ENCODE results near the gene C2CD5. TPM values are rescaled to one million over a fixed set of nuclear protein-coding genes. Genes with fewer than 3 reads are reported as not detected.

The C2CD5 gene
- total RNA-seq, 1 experiment from 2014 or later, result 35.4 TPM

DNA sequence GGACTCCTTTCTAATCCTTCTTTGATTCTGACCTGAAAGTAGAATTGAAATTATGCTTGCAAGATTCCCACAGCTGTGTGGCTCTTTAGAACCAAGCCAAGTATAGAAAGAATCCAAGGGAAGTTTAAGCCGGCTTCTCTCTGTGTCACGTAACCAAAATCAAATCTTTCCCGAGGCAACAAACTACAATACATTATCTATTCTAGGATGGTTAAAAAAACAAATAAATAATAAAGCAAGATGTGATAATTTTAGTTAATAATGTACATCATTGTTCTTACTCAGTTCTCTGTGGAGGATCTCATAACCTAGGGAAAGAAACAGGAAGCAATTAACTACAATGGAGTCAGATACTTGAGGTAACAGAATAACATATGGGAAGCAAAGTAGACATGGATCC is 131.8 kb downstream of the C2CD5 start:
- TF ChIP-seq, protein P1, sequence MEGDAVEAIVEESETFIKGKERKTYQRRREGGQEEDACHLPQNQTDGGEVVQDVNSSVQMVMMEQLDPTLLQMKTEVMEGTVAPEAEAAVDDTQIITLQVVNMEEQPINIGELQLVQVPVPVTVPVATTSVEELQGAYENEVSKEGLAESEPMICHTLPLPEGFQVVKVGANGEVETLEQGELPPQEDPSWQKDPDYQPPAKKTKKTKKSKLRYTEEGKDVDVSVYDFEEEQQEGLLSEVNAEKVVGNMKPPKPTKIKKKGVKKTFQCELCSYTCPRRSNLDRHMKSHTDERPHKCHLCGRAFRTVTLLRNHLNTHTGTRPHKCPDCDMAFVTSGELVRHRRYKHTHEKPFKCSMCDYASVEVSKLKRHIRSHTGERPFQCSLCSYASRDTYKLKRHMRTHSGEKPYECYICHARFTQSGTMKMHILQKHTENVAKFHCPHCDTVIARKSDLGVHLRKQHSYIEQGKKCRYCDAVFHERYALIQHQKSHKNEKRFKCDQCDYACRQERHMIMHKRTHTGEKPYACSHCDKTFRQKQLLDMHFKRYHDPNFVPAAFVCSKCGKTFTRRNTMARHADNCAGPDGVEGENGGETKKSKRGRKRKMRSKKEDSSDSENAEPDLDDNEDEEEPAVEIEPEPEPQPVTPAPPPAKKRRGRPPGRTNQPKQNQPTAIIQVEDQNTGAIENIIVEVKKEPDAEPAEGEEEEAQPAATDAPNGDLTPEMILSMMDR (conservative IDR thresholded peaks at IDR 0.05), result no peak
- no peak overlapping the region for H3K27ac Mint-ChIP-seq
- H2BK5ac ChIP-seq (ENCODE audit: insufficient read length, low read length), result no peak overlapping the region
- no peaks in the 10 kb centered on the region for H3K36me3 Mint-ChIP-seq (ENCODE audit: insufficient read depth in 1 of 3, low read depth in 3 of 3)
- no peak overlapping the region for H3K18ac ChIP-seq (ENCODE audit: insufficient read length, low read depth, low read length)
- H3K9me3 Mint-ChIP-seq, result no peaks in the 10 kb centered on the region
- H4K91ac ChIP-seq (ENCODE audit: insufficient read length, low read depth, low read length), result no peak overlapping the region
- H3K56ac ChIP-seq (ENCODE audit: insufficient read length, low read depth, low read length), result no peak overlapping the region
- H2AFZ ChIP-seq (ENCODE audit: low read length), result no peak overlapping the region
- H3K14ac ChIP-seq (ENCODE audit: insufficient read depth, low read length), result no peak overlapping the region
- H3K4ac ChIP-seq (ENCODE audit: low read depth, low read length), result no peak overlapping the region
- H3K27ac ChIP-seq (ENCODE audit: insufficient read length, low read depth, low read length), result no peak overlapping the region
- H2BK20ac ChIP-seq (ENCODE audit: low read depth, low read length, poor library complexity, severe bottlenecking), result no peak overlapping the region
- no peaks in the 10 kb centered on the region for H3K27me3 Mint-ChIP-seq (ENCODE audit: low read depth)
- no peak overlapping the region for H3K4me3 Mint-ChIP-seq
- H2BK12ac ChIP-seq (ENCODE audit: insufficient read length, low read depth, low read length), result no peak overlapping the region
- no peak overlapping the region for H3T11ph ChIP-seq (ENCODE audit: low read length)
- no peaks in the 10 kb centered on the region for H4K20me1 ChIP-seq (ENCODE audit: control insufficient read depth, insufficient read depth, insufficient read length)
- no peak overlapping the region for H3K23ac ChIP-seq (ENCODE audit: insufficient read length, low read depth, low read length)
- no peaks in the 10 kb centered on the region for H3K9me3 ChIP-seq (ENCODE audit: control insufficient read depth, low read depth, low read length)
- no peaks in the 10 kb centered on the region for H3K4me1 ChIP-seq (ENCODE audit: insufficient read depth, low read length)
- DNase-seq, result no peak
- no CpG with 5 or more reads among the region's 3 CpGs for WGBS (ENCODE audit: extremely low coverage, insufficient read length, low lambda C conversion rate)
- no peak overlapping the region for H4K8ac ChIP-seq (replicated peaks; ENCODE audit: insufficient read length, low read depth, low read length)
- no peaks in the 10 kb centered on the region for H3K23me2 ChIP-seq (ENCODE audit: insufficient read length, low read depth, low read length, poor library complexity, severe bottlenecking)
- H2BK120ac ChIP-seq (ENCODE audit: low read depth, low read length, poor library complexity, severe bottlenecking), result no peak overlapping the region
- no peaks in the 10 kb centered on the region for H3K27me3 ChIP-seq (ENCODE audit: insufficient read depth, low read length)
- H3K79me1 ChIP-seq (ENCODE audit: insufficient read depth, low read depth, low read length, poor library complexity, severe bottlenecking), result no peaks in the 10 kb centered on the region
- no peaks in the 10 kb centered on the region for H3K79me2 ChIP-seq (ENCODE audit: insufficient read depth, low read length)
- H3K4me1 Mint-ChIP-seq, result peaks cover 2 to 4% of the 10 kb centered on the region in 2 experiments; a peak in 2 of 4 replicates
- H3K9ac ChIP-seq (ENCODE audit: extremely low read depth, insufficient read length, low read length), result no peak overlapping the region
- no peak overlapping the region for H2BK15ac ChIP-seq (ENCODE audit: low read depth, low read length)
- no peak overlapping the region for H4K5ac ChIP-seq (ENCODE audit: insufficient read length, low read depth, low read length)
- H2AK5ac ChIP-seq (ENCODE audit: insufficient read length, low read length), result no peak overlapping the region
- H3K4me2 ChIP-seq (ENCODE audit: insufficient read depth, insufficient read length, low read length), result no peak overlapping the region
